Stimulated activated CD4-positive, alpha-beta T cell treated with anti-CD3 and anti-CD28 coated beads, Interleukin-15, amount 100 ng/mL, for 24 hours (primary cell): ENCODE data around the gene SDCBP2.
A peak's percentile ranks its signal among the peaks of the same experiment; 100 is the strongest.

ENCODE experiments used
- DNase-seq: peaks from one replicate; pipeline ENCODE4 v3.0.0-alpha.2; 2020

Gene SDCBP2

DNA sequence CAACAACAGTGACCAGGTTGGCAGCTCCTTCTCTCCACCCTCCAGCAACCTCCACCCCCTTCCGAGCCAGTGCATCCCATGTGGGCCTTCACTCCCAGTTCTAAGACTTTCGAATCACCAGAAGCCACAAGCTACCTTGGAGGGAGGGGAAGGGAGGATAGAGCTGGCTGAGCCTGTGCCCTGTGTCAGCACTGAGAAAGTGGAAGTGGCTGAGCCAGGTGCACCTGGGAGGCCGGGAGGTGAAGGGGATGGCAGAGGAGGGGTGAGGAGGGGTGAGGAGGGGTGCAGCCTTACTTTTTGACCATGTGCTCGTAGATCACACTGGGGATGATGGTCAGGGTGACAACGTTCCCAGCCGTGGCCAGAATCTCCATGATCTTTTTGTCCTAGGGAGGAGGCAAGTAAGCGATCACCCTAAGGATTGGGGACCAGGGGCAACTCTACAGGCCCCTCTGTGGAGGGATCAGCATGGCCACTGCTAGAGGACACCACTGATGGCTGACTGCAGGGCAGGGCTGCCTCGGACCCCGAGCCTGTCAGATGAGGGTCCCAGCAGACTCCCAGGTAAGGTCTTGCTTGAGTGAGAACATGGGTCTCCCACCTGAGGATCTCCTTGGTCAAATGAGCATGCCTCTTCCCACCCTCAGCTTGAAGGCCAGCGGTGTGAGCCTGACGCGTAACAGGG is 18.3 kb downstream of the SDCBP2 start:
- DNase-seq = no peak

DNA sequence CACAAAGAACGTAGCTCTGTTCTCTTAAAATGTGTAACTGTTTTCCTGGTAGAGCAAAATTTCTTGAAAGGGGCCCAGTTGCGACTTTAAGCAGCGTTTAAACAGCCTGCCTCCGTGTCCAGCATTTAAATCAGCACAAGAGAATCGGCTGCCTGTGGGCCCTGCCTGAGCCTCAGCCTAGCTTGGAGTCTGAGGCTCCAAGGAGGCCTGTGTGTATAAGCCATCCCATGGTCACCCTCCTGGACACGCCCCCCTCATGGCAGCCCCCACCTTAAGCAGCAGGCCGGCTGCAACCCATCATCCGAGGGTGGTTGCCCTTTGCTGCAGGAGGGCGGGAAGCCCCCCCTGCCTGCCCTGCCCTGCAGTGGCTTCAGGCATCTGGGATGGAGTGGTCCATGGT is 18.9 kb downstream of the SDCBP2 start:
- no peak for DNase-seq

DNA sequence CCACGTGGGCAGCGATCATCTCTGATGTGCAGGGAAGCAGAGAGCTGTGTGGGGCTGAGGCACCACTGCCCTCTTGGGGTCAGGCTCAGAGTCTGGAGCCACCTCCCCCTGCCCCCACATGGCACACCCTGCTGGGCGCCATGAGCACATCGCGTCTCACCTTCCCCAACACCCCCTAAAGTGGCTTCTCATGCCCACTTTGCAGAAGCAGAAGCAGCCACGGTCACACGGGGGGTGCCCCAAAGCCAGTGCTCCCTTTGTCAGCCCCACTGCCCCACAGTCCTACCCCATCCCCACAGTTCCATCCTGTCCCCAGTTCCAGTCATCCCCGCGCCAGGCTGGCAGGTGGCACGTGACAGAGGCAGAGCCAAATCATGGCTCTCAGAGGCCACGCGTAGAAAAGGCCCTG is 19.5 kb downstream of the SDCBP2 start:
- DNase-seq = no peak

DNA sequence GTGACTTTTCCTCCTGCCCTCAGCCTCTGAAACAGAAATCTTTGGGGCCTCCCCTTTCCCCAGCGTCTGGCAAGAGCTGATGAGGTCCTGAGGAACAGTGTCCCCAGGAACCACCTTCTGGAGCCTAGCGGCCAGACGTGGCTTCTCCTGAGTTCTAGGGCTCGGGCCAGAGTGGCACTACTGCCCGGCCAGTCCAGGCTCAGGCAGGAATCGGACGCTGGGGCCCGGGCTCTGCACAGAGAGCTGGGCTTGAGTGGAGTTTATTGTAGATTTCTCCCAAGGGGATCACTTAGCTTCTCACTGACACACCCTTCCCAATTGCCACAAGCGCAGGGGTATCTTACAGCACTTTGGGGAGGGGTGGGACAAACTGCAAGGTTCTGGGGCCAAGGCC is 20.2 kb downstream of the SDCBP2 start:
- DNase-seq = no peak

DNA sequence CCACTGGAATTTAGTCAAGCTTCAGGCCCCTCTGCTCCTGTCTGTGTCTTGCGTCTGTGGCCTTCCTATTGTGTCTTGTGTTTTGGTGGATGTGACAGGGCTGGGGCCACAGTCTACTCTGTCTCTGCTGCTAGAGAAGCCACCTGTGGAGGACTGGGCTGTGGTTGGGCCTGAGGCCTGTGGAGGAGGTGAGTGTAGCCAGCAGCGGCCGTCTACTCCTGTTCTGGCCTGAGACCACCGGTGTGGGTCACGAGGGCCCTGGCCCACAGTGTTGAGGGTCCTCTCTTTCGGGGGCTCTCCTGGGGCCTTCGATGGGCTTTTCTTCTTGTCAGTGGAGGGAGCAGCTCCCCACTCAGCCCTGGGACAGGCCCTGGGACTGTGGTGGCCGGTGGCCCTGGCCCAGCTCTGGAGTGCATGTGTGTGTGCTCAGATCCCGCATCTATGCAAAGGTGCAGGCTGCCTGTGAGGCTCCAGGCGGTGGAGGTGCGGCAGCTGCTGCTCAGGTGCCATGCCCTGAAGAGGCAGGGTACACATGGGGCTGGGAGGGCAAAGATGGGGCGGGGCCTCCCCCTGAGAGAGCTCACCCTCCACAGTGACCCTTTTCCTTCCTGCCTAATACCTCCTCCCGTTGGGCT is 20.8 kb downstream of the SDCBP2 start:
- DNase-seq = no peak

DNA sequence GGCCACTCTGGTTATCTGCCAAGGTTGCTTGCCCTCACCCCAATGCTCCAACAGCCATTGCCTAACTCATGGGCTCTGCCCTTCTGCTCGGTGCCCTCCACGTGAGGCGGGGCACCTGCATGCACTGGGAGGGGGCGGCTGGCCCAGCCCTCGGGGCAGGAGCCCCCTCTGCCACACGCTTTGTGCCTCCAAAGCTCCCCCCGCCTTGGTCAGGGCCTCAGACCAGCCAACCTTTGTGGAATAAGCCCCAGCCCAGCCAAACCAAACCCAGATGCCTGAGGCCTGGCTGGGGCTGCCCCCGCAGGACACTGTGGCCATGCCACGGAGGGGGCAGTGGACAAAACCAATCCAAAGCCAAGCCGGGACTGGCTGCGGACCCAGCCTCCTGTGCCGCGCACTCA is 21.4 kb downstream of the SDCBP2 start:
- no peak for DNase-seq

DNA sequence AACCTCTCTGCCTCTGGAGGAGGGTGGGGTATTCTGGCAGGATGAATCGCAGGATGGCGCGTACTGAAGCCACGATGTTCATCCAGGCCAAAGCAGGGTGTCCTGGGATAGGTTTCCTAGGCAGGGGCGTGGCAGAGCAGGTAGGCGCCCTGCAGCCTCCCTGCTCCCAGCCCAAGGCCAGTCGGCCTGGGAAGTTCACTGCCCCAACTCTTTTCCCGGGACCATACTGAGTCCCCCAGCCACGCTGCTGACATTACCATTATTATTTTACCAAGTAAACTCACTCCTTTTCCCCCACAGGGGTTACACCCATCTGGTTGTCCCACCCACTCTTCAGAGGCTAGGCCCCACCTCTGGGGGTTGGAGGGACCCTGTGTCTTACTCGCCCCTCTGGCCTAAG is 21.8 kb downstream of the SDCBP2 start:
- DNase-seq = no peak

DNA sequence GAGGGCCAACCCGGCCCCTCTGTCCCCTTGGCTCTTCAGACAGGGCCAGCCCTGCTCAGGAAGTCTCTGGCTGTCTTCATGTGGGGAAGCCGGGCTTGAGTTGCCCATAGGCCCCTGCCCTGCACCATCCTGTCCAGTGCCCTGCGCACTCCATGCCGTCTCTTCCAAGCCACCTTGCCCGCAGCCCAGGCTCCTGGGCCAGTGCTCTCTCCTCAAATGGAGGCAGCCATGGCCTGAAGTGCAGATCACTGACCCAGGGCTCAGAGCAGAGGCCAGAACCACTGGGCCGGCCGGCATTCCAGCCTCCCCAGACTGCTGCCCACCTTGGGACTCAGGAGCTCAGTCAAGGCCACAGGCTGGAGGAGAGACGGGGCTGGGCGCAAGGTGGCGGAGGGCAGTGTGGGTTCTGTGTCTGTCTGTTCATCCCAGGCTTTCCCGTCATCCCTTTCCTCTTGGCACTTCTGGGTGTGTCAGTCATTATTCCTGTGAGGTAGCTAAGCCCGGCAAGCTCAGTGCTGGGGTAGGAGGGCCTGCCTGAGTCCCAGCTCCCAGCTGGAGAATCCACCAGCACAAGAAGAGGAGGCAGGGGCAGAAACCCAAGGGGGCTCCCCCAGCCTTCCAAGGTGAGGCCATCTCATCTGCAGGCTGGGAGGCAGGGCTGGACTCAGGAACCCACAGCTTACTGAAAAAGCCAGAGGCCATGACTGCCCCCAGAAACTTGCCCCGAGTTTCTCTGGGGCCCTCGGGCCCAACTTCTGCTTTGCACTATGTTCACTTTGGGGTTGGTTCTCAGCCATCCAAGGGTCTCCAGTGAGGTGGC is 22.4 kb downstream of the SDCBP2 start:
- no peak for DNase-seq

DNA sequence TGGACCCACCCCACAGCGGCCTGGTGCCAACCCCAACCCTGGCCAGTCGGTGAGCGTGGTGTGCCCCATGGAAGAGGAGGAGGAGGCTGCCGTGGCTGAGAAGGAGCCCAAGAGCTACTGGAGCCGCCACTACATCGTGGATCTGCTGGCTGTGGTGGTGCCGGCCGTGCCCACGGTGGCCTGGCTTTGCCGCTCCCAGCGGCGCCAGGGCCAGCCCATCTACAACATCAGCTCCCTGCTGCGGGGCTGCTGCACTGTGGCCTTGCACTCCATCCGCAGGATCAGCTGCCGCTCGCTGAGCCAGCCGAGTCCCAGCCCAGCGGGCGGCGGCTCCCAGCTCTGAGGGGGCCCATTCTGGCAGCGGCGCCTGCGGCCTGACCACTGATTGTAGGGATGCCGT is 23.2 kb downstream of the SDCBP2 start:
- DNase-seq = no peak

DNA sequence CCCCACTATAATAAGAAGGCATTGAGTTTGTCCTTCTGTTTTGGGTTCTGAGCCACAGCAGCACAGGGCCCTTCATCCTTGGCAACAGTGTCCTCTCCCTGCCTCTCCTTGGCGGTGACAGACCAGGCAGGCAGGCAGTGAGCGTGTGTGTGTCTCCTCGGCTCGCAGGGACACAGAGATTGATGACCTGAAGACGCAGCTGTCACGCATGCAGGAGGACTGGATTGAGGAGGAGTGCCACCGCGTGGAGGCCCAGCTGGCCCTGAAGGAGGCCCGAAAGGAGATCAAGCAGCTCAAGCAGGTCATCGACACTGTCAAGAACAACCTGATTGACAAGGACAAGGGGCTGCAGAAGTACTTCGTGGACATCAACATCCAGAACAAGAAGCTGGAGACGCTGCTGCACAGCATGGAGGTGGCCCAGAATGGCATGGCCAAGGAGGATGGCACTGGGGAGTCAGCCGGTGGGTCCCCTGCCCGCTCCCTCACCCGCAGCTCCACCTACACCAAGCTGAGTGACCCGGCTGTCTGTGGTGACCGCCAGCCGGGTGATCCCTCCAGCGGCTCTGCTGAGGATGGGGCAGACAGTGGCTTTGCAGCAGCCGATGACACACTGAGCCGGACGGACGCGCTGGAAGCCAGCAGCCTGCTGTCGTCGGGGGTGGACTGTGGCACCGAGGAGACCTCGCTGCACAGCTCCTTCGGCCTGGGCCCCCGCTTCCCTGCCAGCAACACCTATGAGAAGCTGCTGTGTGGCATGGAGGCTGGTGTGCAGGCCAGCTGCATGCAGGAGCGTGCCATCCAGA is 24.0 kb downstream of the SDCBP2 start:
- no peak for DNase-seq

DNA sequence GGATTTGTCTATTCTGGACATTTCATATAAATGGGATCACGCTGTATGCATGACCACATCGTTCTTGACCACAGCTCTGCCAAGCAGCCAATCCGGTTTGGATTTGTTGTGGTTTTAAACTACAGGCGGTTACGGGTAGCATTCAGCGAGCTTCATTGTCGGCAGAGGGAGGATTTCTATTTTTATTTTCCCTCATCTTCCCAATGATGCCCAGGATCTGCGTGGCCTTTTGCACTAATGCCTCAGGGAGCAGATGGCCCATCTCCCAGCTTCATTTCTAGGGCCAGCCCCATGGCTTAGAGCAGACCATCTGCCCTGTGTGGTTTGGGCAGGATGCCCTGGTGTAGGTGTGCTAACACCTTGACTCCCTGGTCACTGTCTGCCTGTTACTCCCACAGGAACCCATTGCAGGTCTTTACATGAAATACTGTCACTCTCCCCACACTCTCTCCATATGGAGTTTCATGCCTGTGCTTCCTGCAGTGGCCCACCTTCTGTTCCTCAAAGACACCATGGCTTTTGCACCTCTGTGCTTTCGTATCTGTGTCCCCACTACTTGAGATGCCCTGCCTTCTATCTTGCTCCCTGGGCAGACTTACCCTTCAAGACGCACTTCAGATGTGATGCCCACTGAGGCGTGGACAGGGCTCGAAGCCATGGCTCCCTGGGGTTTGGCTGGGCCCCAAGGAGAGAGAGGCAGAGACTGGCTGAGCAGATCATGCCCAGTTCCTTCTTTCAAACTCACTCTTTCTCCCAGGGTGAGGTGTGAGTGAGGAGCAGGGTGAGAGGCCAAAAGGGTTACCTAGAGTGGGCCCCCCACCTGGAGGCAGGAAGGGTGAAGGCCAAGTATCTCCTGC is 26.0 kb downstream of the SDCBP2 start:
- peak; percentile 39 for DNase-seq

DNA sequence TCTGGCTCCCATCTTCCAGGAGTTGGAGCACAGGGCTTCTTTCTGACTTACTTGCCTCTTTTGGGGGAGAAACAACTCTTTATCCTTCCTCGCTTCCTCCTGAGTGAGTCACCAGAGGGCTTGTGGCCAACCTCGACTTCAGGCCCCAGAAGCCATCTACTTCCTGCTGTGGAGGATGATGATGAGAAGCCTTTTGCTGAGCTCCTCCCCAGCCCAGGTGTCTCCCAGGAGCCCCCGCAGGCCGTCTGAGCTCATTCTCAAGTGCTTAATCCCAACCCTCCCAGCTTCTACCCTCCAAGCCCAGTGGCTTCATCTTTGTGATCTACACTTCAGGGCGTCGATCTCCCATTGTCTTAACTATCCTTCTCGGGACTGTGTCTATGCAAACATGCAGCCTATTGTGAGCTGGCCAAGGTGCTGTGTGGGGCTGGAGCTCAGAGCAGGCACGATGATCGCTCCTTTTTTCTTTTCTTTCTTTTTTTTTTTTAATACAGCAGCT is 27.9 kb downstream of the SDCBP2 start:
- peak; percentile 66 for DNase-seq

DNA sequence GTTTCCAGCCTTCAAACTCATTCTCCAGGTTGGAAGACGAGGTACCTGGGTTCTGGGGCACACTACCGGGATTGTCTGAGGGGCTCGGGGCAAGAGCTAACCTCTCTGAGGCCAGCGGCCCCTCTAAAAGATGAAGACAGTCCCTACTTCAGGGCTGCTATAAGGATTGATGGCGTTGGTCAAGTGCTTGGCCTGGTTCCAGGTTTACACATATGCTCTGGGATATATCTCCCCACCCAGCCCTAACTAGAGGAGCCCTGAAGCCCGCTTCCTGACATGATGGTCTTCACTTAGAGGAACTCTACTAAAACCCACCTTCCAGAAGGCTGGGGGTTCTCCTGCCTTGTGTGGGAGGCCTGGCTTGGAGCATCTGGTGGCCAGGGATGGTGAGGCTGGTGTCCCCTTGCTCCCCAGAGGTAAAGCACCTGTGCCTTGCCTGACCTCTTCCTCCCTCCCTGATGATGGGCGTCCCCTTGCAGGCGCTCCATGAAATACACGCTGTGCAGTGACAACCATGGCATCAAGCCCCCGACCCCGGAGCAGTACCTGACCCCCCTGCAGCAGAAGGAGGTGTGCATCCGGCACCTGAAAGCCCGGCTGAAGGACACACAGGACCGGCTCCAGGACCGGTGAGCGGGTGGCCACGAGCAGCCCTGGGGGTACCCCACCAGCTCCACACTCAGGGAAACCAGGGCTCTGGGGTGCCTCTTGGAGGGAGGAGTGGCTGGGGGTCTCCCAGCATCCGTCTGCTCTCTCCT is 28.7 kb downstream of the SDCBP2 start:
- no peak for DNase-seq

DNA sequence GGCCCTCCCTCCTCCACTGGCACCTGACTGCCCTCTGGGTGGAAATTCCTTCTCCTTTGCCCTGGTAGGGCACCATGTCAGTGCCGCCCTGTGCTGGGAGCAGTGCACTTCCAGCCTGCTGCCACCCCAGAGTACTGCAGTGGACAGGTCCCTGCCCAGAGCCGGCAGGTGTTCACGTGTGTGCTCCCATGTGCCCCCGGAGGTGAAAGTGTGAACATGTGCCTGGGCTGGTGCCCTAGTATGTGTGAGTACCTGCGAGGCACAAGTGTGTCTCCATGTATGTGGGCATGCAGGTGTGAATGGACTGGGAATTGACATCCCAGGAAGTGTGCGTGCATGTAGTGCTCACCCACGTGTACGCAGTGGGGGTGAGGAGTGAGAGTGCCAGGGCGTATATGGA is 29.4 kb downstream of the SDCBP2 start:
- peak; percentile 61 for DNase-seq

DNA sequence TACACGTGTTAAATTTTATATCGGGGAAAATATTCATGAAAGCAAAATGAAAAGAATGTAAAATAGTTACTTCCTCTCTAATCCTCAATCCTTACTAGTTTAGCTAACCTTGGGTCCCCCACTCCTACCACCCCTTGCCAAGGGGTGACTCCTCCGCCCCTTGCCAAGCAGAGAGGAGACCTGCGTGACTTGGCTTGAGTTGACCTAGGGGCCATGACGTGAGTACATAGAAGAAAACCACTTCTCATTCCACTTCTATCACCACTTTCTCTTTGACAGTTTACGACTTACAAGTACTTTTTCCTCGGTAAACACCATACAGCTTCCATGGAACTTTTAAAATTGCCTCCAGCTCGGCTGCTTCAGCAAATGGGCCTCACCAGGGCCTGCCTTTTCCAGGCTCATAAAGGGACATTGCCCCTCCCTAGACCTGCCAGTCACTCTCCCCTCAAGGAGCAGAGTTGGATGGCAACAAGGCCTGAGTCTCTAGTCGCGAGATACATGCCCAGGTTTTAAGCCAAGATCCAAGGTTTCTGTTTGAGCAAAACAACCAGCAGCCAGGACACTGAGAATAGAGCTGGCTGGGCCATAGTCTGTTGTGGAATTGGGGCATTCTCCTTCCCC is 29.9 kb downstream of the SDCBP2 start:
- no peak for DNase-seq

DNA sequence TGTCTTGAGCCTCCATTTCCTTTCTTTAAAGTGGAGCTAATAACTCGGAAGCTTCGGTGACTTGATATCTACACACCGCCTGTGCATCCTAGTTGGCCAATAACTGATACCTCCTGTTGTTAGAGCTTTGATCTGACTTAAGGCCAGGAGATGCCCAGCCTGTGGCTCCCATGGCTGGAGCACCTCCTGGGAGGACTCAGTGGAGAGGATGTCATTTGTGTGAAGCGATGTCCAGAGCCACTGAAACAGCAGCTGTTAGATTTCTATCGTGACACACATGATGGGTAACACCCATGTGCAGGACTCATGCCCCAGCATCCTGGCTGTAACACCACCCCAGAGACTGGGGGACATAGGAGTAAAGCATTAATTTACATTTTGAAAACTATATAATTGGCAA is 30.8 kb downstream of the SDCBP2 start:
- no peak for DNase-seq

DNA sequence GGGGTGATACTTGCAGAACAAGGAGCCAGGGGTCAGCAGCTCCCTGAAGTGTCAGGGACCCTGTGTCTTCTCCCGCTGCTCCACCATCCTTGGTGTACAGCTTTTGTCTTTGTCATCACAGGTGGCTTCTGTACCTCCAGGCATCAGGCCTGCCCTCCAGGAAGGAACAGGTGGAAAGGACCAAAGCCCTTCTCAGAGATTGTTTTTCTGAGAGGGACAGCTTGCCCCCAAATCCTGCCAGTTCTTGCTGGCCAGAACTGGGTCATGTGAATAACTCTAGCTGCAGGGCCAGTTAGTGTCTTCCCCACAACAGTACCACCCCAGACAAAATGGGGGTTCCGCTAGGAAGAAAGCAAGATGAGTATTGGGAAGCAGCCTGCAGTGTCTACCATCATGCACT is 31.5 kb downstream of the SDCBP2 start:
- DNase-seq = no peak

DNA sequence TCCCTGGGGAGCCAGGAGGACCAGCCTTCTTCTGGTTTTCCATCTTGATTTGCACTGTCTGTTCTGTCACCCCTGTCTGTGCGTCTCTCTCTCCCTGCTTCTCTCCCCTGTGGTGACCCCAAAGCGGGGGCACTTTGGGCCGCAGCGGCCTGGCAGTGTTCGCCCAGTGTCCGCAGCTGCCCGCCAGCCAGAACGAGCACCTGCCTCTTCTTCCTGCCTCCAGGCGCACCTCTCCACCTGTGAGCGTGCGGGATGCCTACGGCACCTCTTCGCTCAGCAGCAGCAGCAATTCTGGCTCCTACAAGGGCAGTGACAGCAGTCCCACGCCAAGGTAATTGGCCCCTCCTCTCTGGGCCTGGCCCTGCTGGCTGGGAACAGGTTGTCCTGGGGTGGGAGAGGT is 32.0 kb downstream of the SDCBP2 start:
- no peak for DNase-seq

DNA sequence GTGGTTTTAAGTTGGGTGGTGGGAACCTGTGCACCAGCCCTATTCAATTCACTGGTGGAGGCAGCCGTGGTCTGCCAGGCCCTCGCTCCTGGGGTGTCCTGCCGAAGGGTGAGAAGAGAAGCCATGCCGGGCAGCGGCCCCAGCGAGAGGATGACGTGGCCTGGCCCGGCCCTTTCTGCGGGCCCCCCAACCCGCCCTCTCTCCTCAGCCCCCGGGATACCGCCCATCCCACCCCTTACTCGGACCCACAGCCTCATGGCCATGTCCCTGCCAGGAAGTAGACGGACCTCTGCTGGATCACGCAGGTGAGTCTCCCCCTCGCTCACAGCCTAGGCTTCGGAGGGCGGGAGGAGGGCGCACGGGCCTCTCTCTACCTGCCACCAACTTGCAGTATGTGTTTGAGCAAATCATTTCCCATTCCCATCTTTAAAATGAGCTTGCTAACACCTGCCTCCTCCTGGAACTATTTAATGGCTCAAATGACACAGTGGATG is 32.8 kb downstream of the SDCBP2 start:
- no peak for DNase-seq

DNA sequence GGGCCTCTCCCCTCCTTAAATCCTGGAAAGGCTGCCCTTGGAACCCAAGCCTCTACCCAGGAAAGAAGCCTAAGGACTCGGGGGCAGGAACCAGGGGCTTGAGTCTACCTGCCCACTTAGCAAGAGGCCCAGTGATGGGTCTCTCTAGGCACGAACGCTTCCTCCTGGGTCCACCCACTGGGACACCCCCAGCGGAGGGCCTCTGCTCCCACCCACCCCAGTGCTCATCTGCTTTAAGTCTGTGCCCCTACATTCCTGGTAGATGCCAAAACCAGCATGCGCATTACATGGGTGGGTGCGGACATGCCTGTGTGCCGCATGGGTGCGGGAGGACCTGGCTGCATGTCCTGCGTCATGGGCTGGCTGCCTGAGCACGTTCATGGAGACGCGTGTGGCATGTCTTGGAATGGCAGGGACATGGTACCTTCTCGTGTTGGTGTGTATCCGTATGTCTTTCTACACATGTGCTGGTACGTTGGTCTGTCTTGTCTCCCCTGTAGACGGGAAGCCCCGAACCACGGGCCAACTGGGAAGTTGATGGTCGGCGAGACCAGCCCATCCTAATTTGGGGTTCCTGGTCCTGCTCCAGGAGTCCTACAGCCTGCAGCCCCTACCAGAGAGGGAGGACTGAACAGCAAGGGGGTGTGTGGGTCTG is 33.5 kb downstream of the SDCBP2 start:
- no peak for DNase-seq
